ENCODE data around the gene PIGA. TPM values are rescaled to one million over a fixed set of nuclear protein-coding genes. Genes with fewer than 3 reads are reported as not detected.

PIGA gene
- total and polyA plus RNA-seq, 4 donors = 11.7 to 72.8 (median 18.8) TPM

- ATAC-seq (ENCODE audit: insufficient read depth, low FRiP score) (no peak), DNase-seq (peak in 2 of 3 donors; percentile 31 to 48)
- peaks cover 0 to 4% (median 0%) of the 10 kb centered on the region in 4 donors for H3K9me3 ChIP-seq (ENCODE audit: control insufficient read depth in 4 of 4, insufficient read depth in 3 of 4, low read length in 3 of 4)
- H3K27ac ChIP-seq (ENCODE audit: low read depth in 1 of 2, low read length in 1 of 2) = peak overlapping the region; percentile 97 to 99
- peak overlapping the region; percentile 95 to 99 for H3K9ac ChIP-seq (ENCODE audit: insufficient read depth in 1 of 2, low read length in 2 of 2)
- H3K4me1 ChIP-seq (ENCODE audit: control insufficient read depth in 5 of 5, insufficient read depth in 5 of 5, low read length in 5 of 5) = peaks cover 0 to 4% (median 0%) of the 10 kb centered on the region in 5 donors
- 14 to 41% methylated on average over 7 of the region's 7 CpGs for WGBS, 2 donors
- H3K4me3 ChIP-seq = peak overlapping the region; percentile 74
- peaks cover 4 to 10% (median 6%) of the 10 kb centered on the region in 4 donors for H3K36me3 ChIP-seq (ENCODE audit: control insufficient read depth in 4 of 4, insufficient read depth in 4 of 4, low read length in 4 of 4)
- H3K27me3 ChIP-seq (ENCODE audit: control insufficient read depth in 3 of 3, insufficient read depth in 3 of 3, low read length in 2 of 3) = peaks cover 0 to 57% (median 21%) of the 10 kb centered on the region in 3 donors
- no peak for TF ChIP-seq CTCF (IDR thresholded peaks at IDR 0.05; ENCODE audit: control extremely low read depth, extremely low read depth)
Measured at GRCh38 chrX:15334561-15334960, 762 bp downstream of the PIGA start.

GRCh38 chrX:15328821-15329220, 6.5 kb downstream of the PIGA start:
- Histone ChIP-seq H3K27me3 (ENCODE audit: control insufficient read depth in 3 of 3, insufficient read depth in 3 of 3, low read length in 2 of 3) (peaks cover 0 to 49% (median 14%) of the 10 kb centered on the region in 3 donors), H3K4me3 (no peak overlapping the region), H3K36me3 (ENCODE audit: control insufficient read depth in 4 of 4, insufficient read depth in 4 of 4, low read length in 4 of 4) (peaks cover 5 to 11% (median 8%) of the 10 kb centered on the region in 4 donors), H3K27ac (ENCODE audit: low read depth in 1 of 2, low read length in 1 of 2) (no peak overlapping the region), H3K9me3 (ENCODE audit: control insufficient read depth in 4 of 4, insufficient read depth in 3 of 4, low read length in 3 of 4) (no peaks in the 10 kb centered on the region), H3K9ac (ENCODE audit: insufficient read depth in 1 of 2, low read length in 2 of 2) (no peak overlapping the region), H3K4me1 (ENCODE audit: control insufficient read depth in 5 of 5, insufficient read depth in 5 of 5, low read length in 5 of 5) (peaks cover 0 to 4% (median 0%) of the 10 kb centered on the region in 5 donors)
- WGBS, 2 donors = 58 to 79% methylated on average over 2 of the region's 2 CpGs
- TF ChIP-seq CTCF (IDR thresholded peaks at IDR 0.05; ENCODE audit: control extremely low read depth, extremely low read depth) = no peak
- DNase-seq (no peak), ATAC-seq (ENCODE audit: insufficient read depth, low FRiP score) (no peak)

GRCh38 chrX:15328131-15328530, 7.2 kb downstream of the PIGA start:
- peaks cover 0 to 4% (median 0%) of the 10 kb centered on the region in 5 donors for H3K4me1 ChIP-seq (ENCODE audit: control insufficient read depth in 5 of 5, insufficient read depth in 5 of 5, low read length in 5 of 5)
- DNase-seq (no peak), ATAC-seq (ENCODE audit: insufficient read depth, low FRiP score) (no peak)
- 72 to 92% methylated on average over 3 of the region's 3 CpGs for WGBS, 2 donors
- H3K27ac ChIP-seq (ENCODE audit: low read depth in 1 of 2, low read length in 1 of 2) = no peak overlapping the region
- H3K27me3 ChIP-seq (ENCODE audit: control insufficient read depth in 3 of 3, insufficient read depth in 3 of 3, low read length in 2 of 3) = peaks cover 0 to 55% (median 21%) of the 10 kb centered on the region in 3 donors
- no peak overlapping the region for H3K4me3 ChIP-seq
- peaks cover 6 to 13% (median 9%) of the 10 kb centered on the region in 4 donors for H3K36me3 ChIP-seq (ENCODE audit: control insufficient read depth in 4 of 4, insufficient read depth in 4 of 4, low read length in 4 of 4)
- H3K9ac ChIP-seq (ENCODE audit: insufficient read depth in 1 of 2, low read length in 2 of 2) = no peak overlapping the region
- H3K9me3 ChIP-seq (ENCODE audit: control insufficient read depth in 4 of 4, insufficient read depth in 3 of 4, low read length in 3 of 4) = no peaks in the 10 kb centered on the region
- no peak for TF ChIP-seq CTCF (IDR thresholded peaks at IDR 0.05; ENCODE audit: control extremely low read depth, extremely low read depth)

- H3K4me3 ChIP-seq = no peak overlapping the region
- TF ChIP-seq CTCF (IDR thresholded peaks at IDR 0.05; ENCODE audit: control extremely low read depth, extremely low read depth) = no peak
- no peak for ATAC-seq (ENCODE audit: insufficient read depth, low FRiP score)
- no peak overlapping the region for H3K27ac ChIP-seq (ENCODE audit: low read depth in 1 of 2, low read length in 1 of 2)
- peaks cover 0 to 6% (median 3%) of the 10 kb centered on the region in 4 donors for H3K36me3 ChIP-seq (ENCODE audit: control insufficient read depth in 4 of 4, insufficient read depth in 4 of 4, low read length in 4 of 4)
- no peak overlapping the region for H3K9ac ChIP-seq (ENCODE audit: insufficient read depth in 1 of 2, low read length in 2 of 2)
- peaks cover 0 to 49% (median 15%) of the 10 kb centered on the region in 3 donors for H3K27me3 ChIP-seq (ENCODE audit: control insufficient read depth in 3 of 3, insufficient read depth in 3 of 3, low read length in 2 of 3)
- no peaks in the 10 kb centered on the region for H3K9me3 ChIP-seq (ENCODE audit: control insufficient read depth in 4 of 4, insufficient read depth in 3 of 4, low read length in 3 of 4)
- no peaks in the 10 kb centered on the region for H3K4me1 ChIP-seq (ENCODE audit: control insufficient read depth in 5 of 5, insufficient read depth in 5 of 5, low read length in 5 of 5)
- WGBS, 2 donors = 69 to 83% methylated on average over 5 of the region's 5 CpGs
- DNase-seq = no peak
Measured at GRCh38 chrX:15322472-15322871, 12.9 kb downstream of the PIGA start.
